Superior temporal gyrus (tissue), 1 donor: ENCODE measurements around the gene PTPRG.
"Not testable (repeated sequence)": the region's sequence is repeated elsewhere in the genome, so short reads cannot be mapped to it uniquely, and the experiment has no call there.

ENCODE experiments used
- DNase-seq: peaks from one replicate; pipeline ENCODE4 v3.0.0-alpha.2; 2016; ENCODE audit errors: extremely low spot score

PTPRG gene

DNA sequence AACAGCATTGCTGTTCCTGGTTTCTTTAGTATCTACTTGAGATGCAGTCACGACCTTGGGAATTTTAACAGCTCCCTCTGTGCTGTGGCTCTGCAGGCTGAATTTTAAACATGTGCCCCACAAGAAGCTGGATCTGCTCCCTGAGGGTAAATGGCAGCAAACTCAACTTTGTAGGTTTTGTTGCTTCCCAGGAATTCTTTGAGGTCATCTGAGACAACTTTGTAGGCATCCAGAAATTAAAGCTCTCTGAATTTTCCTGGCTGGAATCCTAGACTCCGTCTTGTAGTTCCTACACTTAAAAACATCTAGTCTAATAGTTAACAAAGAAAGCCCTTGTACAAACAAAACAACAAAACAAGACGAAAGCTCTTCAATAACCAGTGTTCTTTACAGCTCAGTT is 445.7 kb downstream of the PTPRG start:
- peak; percentile 45 for DNase-seq

DNA sequence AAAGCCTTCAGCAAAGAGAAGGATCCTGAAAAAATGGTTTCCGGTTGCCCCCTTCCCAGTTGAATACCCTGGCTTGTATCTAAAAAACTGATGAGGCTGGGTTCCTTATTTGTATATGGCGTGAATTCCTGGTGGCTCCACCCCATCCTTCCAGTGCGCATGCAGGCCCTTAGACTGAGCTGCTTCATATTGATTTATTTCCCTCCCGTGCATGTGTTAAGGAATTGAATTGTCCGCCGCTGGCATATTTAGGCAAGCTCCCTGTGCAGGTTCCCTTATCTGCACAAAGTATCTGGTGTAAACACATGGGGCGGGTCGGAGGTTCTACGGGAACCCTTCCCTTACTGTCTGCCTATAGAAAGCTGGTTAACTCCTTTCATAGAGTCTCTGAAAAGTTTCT is 449.6 kb downstream of the PTPRG start:
- no peak for DNase-seq

DNA sequence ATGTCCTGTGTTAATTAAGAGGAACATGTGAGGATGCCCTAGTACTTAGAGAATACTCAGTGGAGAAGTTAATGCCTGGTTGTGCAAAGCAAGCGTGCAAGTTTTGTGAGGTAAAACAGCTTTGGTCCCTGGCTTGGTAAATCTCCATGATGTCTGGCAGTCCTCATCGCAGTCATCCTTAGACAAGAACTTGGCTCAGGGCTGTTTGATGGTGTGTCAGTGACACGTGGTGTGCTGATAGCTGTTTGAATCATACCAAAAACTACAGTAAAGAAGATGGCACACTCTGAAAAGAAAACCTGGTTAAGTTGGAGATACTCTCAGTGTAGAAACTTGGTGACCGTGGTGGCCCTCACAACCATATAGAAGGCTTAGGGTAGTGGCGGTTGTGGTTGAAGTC is 450.3 kb downstream of the PTPRG start:
- no peak for DNase-seq

DNA sequence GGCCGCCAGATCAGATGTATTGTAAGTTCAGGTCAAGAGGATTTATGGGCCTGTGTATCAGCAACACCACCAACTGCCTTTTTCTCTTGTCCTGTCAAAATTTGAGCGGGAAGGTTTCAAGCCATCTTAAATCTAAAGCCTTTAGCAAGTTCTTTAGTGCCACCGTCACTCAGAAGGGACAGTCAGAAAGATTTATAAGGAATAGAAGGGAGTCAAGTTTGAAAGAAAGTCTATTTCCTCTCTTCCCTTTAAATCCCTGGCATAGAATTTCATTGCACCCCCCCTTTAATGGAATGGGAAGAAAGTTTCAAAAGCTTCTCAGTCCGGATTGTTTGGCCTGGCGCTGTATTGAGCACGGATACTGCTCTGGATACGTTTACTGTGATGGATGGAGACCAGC is 452.6 kb downstream of the PTPRG start:
- no peak for DNase-seq

DNA sequence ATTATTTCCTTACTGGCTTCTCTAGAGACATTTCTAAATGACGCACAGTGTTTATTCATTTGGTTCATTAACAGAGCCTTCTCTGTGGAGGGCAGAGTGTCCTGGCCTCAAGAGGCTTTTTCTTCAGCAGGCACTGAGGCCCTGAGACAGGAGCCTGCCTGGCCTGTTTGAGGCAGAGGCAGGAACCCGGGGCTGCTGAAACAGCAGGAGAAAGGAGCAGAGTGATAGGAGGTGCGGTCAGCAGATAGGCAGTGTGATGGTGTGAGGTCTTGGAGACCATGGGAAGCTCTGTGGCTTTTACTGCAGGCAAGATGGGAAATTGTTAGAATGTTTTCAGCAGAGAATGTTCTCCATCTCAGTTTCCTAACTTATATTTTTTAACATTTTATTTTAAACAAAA is 453.7 kb downstream of the PTPRG start:
- DNase-seq = no peak

DNA sequence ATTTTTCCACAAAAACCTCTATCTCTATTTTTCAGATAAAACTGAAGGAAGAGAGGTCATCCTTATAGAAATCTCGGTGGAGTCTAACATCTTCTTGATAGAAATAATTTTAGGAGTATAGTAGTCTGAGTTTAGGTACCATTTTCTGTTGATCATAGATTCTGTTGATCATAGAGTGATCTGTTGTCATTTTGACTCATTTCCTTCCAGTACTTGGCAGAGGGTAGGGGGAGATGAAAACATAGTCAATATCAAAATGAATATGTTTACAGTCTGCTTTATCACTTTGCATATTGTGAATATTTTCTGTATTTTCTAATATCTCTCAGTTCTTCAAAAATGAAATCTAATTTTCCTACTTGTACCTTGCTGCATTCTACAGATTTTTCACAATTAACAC is 458.5 kb downstream of the PTPRG start:
- DNase-seq = no peak

DNA sequence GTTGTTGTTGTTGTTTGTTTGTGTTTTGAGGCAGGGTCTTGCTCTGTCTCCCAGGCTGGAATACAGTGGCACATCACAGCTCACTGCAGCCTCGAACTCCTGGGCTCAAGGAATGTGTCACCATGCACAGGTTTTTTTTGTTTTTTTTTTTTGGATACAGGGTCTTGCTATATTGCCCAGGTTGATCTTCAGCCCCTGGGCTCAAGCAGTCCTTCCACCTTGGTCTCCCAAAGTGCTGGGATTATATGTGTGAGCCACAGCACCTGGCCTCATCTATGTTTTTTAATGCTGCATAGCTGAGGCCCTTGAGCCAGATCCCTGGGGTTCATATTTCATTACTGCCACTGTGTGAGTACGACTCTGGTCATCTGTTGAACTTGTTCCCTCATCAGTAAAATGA is 459.3 kb downstream of the PTPRG start:
- DNase-seq = no peak

DNA sequence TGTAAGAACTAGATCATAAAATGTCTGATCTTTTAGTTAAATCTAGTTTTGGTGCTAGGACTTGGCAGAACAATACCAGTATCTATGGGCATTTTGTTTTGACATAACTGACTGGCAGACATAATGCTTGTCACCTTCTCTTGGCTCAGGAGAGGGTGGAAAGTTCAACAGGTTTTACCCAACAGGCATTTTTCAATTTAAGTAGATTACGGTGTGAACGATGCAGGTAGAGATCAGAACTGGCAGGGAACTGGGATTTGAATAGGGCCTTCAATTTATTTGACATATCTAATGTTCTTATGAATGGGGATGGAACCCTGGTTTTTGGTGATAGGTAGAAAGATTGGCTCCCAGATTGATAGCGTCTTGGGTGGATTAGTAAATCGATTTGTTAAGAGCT is 460.9 kb downstream of the PTPRG start:
- DNase-seq = no peak

DNA sequence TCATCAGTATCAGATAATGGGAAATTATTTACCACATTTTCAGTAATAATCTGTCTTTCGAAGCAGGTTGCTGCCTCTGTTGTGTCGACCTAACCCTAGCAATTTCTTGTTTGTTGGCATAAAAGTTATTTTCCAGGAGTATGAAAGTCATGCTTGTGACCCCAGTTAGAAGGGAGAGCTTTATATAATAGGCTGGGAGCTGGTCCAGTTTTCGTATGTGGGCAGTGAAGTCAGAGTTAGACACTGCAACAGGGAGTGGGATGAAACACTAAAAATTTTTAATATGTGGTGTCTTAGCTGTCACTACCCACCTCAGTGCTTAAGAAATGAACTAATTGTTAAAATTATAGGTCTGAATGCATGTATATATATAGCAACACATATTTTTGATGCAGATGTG is 463.5 kb downstream of the PTPRG start:
- DNase-seq = peak; percentile 28

DNA sequence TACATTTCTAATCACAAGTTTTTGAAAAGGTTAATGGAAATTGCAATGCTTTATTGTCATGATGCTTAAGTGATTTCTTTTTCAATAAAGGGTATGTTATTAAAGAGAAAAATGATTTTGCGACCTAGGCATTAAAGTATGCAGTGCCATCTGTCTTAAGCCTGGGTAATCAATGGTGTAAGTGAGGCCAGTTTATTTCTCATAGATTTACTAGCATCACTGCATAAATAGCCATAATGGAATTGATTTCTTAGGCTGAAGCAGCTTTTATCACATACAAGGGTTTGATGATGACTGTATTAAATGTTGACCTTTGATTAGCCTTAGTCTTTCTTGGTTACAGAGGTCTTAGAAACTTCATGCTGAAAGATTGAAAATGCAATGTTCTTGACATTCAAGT is 464.5 kb downstream of the PTPRG start:
- no peak for DNase-seq

DNA sequence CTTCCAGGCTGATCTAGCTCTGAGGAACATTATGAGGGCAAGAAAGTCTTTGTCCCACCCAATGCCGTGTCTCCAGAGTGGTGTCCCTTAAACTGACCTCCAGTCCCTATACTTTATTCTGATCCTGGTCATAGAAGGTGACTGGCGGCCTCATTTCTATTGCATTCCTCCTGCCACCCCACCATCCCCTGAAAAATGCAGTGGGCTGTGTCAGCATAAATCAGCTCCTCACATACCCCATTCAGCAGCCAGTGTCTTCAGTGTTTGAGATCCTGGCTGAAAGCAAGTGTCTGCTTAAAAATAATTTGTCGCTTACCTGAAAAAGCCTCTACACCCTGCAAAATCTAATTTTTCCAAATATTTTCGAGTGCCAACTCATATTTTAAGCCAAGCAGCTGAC is 465.9 kb downstream of the PTPRG start:
- no peak for DNase-seq

DNA sequence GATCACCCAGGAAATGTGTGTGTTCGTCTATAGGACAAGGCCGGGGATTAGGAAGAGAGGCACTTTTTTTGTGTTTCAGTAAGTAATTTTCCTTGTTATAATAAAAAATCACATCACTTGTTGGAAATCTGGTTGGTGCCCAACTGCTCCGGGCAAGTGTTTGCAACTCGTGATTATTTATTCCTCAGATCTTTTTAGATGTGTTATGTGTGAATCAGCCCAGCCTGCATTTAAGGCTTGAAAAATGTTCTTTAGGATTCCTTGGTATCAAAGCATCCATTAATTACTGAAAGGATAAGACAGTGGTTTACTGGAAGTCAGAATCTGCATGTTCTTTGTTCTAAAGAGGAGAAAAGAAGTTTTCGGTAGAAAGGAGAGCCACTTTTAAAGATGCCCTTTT is 466.4 kb downstream of the PTPRG start:
- peak; percentile 48 for DNase-seq

DNA sequence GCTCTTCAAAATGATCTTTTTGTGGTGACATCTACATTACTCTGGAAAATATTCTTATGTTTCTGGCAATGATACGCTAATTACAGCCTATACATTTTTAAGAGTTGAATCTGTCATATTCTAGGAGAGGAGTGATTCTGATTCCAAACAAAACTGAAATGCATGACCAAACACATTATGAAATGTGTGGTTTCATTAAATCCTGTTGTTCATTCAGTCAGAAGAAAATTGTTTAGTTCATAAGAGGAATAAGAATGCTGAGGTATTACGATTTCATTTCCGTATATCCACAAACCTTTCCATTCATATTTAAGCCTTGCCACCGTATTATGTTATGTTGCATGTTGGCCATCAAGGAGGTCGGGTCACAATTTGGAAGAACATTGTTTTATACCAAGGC is 466.9 kb downstream of the PTPRG start:
- no peak for DNase-seq

DNA sequence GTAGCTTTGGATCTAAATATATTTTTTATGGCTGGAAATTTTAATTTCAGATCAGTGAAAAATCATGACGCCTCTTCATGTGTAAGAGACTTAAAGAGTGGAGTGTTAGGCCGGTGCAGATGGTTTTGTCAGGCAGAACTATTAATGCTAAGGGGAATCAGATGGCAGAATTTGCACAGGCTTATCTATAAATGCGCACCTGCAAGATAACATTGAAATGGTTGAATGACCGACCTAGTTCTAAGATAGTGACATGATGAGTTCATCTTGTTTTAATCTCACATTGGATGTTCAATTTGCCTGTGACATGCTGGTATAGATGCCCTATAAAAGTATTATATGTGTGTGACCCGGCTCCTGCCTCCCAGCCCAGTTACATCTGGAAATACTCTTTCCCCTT is 471.4 kb downstream of the PTPRG start:
- DNase-seq = no peak

DNA sequence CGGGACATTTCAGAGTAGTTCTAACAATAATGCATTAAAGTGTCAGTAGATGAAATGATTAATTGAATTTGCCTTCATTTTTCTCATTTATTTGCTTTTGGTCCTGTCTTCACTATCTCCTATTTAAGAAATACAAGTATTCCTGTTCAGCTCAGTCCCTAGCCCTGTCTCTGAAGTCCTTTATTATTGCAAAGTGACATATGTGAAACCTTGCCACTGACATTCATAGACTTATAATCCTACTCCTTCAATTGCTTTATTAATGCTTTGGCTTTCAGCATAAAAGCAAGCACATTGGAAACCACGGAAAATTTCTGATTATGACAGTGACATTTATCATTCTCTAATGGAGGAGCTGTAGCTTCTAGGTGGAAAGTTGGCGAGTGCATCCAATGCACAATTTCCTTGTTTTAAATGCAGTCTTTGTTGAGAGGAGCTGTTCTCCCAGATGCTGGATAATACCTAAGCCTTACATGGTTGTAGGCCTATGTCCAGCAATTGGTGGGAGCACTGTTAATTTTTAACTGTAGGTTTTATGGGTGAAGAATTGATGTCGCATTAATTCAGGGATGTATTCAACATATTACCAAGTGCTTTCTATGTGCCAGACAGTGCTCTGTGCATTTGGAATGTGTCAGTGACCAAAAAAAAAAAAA is 474.2 kb downstream of the PTPRG start:
- DNase-seq = no peak

DNA sequence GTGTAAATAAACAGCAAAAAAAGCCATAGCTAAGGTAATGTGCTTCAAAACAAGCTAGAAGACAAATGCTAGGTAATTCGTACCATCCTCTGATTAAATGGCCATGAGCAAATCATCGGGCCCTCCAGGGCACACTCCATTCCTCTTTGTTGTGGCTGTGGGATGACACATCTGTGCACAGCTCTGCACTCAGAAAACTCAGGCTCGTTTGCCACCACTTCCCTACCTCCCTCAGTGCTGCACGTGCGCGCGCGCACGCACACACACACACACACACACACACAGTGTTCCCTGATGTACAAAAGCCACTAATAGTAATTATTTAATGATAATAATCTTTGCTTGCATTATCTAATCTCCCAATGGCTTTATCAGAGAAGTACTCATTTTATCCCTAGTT is 475.4 kb downstream of the PTPRG start:
- DNase-seq = no peak

DNA sequence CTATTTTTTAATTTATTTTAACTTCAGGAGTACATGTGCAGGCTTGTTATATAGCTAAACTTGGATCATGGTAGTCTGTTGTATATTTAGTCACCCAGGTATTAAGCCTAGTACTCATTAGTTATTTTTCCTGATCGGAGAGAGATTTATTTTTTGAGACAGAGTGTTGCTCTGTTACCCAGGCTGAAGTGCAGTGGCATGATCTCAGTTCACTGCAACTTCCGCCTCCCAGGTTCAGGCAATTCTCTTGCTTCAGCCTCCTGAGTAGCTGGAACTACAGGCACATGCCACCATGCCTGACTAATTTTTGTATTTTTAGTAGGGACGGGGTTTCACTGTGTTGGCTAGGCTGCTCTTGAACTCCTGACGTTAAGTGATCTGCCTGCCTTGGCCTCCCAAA is 477.4 kb downstream of the PTPRG start:
- DNase-seq = not testable (repeated sequence)

DNA sequence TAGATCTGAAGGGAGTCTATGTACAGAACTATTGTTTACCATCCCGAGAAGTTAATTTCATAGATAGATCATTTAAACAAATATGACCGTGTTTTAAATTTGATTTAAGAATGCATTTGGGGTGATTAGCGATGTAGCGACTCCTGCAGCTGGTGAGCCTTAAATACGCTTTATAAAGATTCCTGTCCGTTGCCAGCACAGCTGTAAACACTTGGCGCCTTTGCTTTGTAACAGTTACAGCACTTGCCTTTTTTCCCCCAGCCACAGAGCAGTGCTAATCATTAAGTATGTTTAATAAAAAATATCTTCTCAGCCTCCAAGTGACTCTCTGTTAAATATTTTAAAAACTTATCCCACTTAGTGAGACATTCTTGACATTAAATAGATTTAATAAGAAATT is 478.2 kb downstream of the PTPRG start:
- DNase-seq = no peak

DNA sequence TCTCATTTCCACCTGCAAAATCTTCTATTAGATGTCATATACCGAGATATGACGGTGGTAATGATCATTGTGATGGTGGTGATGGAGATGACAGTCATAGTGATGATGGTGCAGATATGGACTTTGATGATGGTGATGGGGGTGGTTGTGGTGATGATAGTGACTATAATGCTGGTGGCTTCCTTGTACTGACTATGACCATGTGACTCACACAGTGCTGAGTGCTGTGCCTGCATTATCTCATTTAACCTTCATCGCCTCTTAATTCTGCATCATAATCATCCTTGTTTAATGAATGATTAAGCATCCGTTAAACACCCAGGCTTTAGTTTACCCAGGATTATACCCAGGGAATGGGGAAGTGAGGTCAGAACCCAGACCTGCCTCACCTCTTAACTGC is 480.3 kb downstream of the PTPRG start:
- no peak for DNase-seq

DNA sequence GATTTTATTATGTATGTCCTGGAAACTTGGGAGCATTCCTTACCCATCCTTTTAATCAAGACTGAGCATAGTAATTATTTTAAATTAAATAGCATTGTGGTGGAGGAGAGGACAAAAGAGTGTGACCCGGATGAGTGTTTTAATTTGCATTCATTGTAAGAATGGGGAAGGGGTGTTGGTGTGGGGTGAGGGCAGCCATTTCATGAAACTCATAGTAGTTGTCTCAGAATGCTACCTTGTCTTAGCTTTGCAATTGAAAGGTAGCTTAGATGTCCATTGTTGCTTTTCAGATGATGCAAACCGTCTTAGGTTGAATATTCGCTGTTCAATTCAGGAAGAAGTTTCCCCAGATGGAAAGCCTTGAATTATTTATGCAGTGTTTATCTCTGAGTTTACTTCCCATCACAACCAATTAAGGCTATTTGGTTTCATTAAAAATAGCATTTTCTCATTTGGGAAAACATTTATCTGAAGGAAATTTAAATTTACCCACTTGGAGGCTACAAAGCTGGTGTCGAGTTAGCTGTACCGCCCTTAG is 483.6 kb downstream of the PTPRG start:
- no peak for DNase-seq

DNA sequence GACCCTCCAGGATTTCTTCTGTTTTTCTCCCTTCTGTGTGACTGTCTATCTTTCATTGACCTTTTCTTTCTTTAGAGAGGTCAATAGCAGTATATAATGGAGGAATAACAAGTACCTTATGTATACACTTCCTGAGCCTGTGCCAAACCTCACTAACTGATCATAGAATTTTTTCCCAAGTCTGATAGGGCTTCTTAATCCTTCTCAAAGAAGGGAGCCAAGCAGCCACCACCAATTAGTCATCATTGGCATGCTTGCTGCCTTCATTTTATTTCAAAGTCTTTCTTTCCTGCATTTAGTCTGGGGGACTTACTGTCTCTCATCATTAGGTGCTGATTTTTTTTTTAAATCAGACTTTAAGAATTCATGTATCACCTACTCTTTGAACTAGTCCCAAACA is 485.0 kb downstream of the PTPRG start:
- DNase-seq = no peak

DNA sequence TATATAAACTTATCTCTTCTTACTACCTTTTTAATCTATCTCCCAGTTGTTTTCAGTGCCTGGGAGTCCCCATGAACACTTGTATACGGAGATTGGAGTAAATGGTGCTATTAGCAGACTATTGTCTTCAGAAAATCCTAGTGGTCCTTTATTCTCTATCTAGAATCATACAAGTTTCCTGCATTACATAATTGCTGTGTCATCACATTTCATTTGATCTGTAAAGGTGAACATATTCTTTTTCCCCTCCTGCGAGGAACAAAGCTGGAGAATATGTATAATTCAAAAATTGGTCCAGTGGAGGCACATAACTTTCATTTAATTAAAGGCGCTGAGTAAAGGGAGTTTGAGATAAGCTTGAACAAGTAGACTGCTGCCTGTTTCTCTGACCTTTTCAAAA is 487.2 kb downstream of the PTPRG start:
- no peak for DNase-seq

DNA sequence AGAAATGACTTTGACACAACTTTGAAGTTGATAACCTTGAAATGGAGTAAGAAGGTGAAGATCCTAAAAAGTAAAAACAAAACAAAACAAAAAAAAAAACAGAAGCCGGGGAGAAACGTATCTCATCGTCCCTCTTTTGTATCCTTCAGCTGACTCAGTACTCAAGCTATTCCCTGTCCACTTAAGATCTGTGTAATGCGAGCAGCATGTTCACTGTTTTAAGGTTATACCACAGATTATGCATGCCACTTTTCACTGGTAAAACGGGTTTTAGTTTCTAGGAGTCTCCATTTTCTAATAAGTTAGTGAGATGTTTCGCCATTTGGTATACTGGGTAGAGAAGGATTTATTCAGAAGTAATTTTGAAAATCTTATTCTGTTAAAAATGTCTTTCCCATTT is 487.7 kb downstream of the PTPRG start:
- no peak for DNase-seq

DNA sequence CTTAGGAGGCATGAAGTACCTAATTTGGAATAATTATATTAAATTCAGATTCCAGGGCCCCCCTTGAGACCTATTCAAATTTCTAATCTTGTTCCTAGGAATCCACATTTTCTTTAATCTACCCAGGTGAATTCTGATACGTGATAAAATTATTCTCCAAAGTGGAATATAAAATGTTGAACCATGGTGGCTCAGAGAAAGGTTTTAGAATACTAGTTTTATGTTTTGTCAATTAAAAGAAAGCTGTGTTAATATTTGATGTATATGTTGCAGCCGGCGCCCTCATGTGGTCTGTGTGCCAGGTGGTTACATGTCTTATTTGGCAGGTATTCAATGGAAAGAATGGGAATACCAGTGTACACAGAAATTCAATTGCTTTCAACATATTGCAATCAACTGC is 490.1 kb downstream of the PTPRG start:
- DNase-seq = no peak
